Measurements from ENCODE around the gene FGD2. TPM values are rescaled to one million over a fixed set of nuclear protein-coding genes. Genes with fewer than 3 reads are reported as not detected.

Gene FGD2
- total RNA-seq, 1 experiment from 2014 or later, result 0.13 TPM

- Histone ChIP-seq H3K14ac (ENCODE audit: insufficient read depth, low read length) (no peak overlapping the region), H2BK12ac (ENCODE audit: insufficient read length, low read depth, low read length) (no peak overlapping the region), H3K27ac (ENCODE audit: insufficient read length, low read depth, low read length) (no peak overlapping the region), H3K23ac (ENCODE audit: insufficient read length, low read depth, low read length) (no peak overlapping the region), H3K79me2 (ENCODE audit: insufficient read depth, low read length) (no peaks in the 10 kb centered on the region), H2BK20ac (ENCODE audit: low read depth, low read length, poor library complexity, severe bottlenecking) (no peak overlapping the region), H3T11ph (ENCODE audit: low read length) (no peak overlapping the region), H4K8ac (replicated peaks; ENCODE audit: insufficient read length, low read depth, low read length) (no peak overlapping the region), H3K9me3 (ENCODE audit: control insufficient read depth, low read depth, low read length) (no peaks in the 10 kb centered on the region), H4K91ac (ENCODE audit: insufficient read length, low read depth, low read length) (no peak overlapping the region), H2BK5ac (ENCODE audit: insufficient read length, low read length) (no peak overlapping the region), H3K9ac (ENCODE audit: extremely low read depth, insufficient read length, low read length) (no peak overlapping the region), H3K23me2 (ENCODE audit: insufficient read length, low read depth, low read length, poor library complexity, severe bottlenecking) (no peaks in the 10 kb centered on the region), H3K56ac (ENCODE audit: insufficient read length, low read depth, low read length) (no peak overlapping the region), H4K20me1 (ENCODE audit: control insufficient read depth, insufficient read depth, insufficient read length) (no peaks in the 10 kb centered on the region), H3K27me3 (ENCODE audit: insufficient read depth, low read length) (no peaks in the 10 kb centered on the region), H2AK5ac (ENCODE audit: insufficient read length, low read length) (no peak overlapping the region), H2BK15ac (ENCODE audit: low read depth, low read length) (no peak overlapping the region), H3K4me1 (ENCODE audit: insufficient read depth, low read length) (no peaks in the 10 kb centered on the region), H4K5ac (ENCODE audit: insufficient read length, low read depth, low read length) (no peak overlapping the region), H3K4ac (ENCODE audit: low read depth, low read length) (no peak overlapping the region), H3K4me2 (ENCODE audit: insufficient read depth, insufficient read length, low read length) (no peak overlapping the region), H2BK120ac (ENCODE audit: low read depth, low read length, poor library complexity, severe bottlenecking) (no peak overlapping the region), H2AFZ (ENCODE audit: low read length) (no peak overlapping the region), H3K79me1 (ENCODE audit: insufficient read depth, low read depth, low read length, poor library complexity, severe bottlenecking) (no peaks in the 10 kb centered on the region), H3K18ac (ENCODE audit: insufficient read length, low read depth, low read length) (no peak overlapping the region)
- Mint-ChIP-seq H3K36me3 (ENCODE audit: insufficient read depth in 1 of 3, low read depth in 3 of 3) (no peaks in the 10 kb centered on the region), H3K4me3 (no peak overlapping the region), H3K9me3 (no peaks in the 10 kb centered on the region), H3K27ac (no peak overlapping the region), H3K27me3 (ENCODE audit: low read depth) (no peaks in the 10 kb centered on the region), H3K4me1 (peaks cover 17% of the 10 kb centered on the region in 2 experiments)
- peak; percentile 78 for DNase-seq
- WGBS (ENCODE audit: extremely low coverage, insufficient read length, low lambda C conversion rate), result no CpG with 5 or more reads among the region's 44 CpGs
- peak; percentile 32; the same call in 2 of the 3 replicates for TF ChIP-seq CTCF (conservative IDR thresholded peaks at IDR 0.05)
Measured at GRCh38 chr6:36958775-36959554, 46.5 kb upstream of the FGD2 start.
